GM15510 (cell line): Measurements from ENCODE around the gene FSIP2.

ENCODE experiments used
- POLR2A ChIP-seq: IDR thresholded peaks from 3 replicates; pipeline ENCODE4 v1.6.1; 2011; ENCODE audit warnings: borderline replicate concordance; ENCODE audit not compliant: insufficient read length; ENCODE audit errors: extremely low read depth

FSIP2 gene

DNA sequence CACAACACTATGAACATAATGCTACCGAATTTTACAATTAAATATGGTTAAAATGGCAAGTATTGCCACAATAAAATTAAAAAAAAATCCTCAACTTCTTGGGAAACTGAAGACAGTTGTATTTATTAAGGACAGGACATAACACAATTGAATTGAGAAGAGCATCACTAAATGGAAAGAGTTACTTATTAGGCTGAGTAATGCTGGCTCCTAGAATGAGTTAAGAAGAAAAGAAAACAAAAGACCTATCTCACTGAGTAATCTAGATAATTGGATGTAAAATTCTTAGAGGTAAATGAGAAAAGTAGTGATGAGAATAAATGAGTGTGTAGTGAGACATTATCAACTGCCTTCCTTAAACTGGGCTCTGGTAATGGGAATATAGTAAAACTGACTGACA lies 121.7 kb downstream of the FSIP2 start:
- no peak for TF ChIP-seq POLR2A

DNA sequence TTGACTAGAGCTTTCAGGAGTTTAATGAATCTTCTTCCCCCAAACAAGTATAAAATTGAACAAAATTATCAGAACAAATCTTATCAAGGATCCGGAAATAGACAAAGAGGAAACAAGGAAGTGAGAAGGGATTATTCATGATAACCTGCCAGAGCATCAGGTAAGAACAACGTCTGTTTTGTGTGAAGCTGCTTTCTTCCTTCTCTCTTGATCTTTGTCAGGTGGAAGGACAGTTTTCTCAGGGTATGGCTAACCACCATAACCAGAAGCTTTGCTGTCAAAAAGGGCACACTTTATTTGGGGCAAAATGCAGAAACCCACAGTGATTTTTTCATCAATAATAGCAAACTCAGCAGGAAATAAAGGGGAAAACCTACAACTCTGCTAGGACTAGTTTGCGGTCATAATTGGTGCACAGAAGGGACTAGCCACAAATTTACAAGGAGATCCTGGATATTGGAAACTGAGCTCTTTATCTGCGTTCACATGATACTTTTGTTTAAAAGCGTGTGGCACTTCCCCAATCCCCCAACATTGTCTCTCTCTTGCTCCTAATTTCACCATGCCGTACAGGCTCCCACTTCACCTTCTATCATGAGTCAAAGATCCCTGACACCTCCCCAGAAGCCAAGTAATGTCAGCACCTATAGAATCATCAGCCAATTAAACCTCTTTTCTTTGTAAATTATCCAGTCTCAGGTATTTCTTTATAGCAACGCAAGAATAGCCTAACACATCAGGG lies 124.2 kb downstream of the FSIP2 start:
- TF ChIP-seq POLR2A: no peak

DNA sequence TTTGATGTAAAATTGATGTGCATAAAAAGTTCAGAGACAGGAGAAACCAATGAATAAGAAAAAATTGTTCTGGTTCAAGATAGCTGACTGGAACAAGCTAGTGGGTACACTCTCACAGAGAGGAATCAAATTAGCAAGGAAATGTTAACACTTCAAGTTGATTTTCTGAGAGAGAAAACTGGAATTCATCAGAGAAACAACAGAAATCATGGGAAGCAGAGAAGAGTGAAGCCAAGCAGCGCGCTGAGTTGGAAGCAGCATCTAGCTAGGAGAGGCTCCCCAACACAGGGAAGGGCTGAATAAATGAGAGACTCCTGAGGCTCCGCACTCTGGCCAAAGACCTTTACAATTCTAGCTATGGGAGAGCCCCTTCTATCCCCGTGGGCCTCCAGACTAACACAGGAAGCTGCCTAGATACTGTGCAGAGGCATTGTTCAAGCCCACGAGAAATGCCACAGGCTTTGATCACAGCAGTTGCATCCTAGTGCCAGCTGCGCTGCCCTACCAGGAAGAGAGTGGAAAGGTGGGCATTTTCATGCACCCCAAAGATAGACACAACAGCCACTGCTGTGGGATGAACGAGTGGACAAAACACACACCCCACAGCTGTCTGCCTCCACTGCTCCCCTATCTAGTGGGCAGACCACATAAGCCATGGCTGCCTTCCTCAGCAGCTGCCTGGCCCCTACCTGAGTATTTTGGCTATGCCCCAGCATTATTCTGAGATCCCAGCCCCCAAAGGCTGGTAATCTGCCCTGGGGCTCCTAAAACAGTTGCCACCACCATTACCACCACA lies 136.7 kb downstream of the FSIP2 start:
- no peak for TF ChIP-seq POLR2A

DNA sequence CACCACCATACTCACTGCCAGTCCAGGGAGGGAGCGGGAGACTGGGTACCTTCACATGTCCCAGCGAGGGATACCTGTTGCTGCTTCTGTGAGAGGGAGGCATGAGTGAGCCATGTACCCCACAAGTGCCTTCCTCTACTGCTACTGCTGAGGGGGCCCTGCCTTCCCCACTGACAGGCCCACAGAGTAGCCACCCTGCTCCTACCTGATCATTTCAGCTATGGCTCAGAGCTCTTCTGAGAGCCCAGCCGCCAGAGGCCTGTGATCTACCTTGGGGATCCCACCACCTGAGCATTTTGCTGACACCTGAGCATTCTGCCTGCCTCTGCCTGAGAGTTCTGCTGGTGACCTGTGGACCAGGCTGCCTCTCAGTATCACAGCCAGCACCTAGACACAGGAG lies 137.6 kb downstream of the FSIP2 start:
- no peak for TF ChIP-seq POLR2A

DNA sequence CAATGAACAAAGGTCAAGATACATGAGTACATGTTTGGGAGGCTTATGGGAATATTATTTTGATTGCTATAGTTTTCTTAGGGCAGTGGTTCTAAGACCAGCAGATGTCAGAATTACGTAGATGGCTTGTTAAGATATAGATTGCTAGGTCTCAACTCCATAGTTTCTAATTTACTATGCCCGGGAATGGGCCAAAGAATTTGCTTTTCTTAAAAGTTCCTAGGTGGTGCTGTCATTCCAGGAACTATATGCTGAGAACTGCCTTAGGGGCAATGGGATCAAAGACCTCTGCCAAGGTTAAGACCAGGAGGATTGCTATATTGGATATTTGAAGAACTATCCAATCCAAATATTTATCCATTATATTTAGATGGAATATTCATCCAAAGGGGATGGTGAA lies 141.8 kb downstream of the FSIP2 start:
- TF ChIP-seq POLR2A: no peak
